ENCODE data around the gene FGFR1OP2. TPM values are rescaled to one million over a fixed set of nuclear protein-coding genes. Genes with fewer than 3 reads are reported as not detected.
A peak's percentile ranks its signal among the peaks of the same experiment; 100 is the strongest.

Gene FGFR1OP2
- total RNA-seq, 2 experiments from 2014 or later, result 42.4 to 45.0 TPM

DNA sequence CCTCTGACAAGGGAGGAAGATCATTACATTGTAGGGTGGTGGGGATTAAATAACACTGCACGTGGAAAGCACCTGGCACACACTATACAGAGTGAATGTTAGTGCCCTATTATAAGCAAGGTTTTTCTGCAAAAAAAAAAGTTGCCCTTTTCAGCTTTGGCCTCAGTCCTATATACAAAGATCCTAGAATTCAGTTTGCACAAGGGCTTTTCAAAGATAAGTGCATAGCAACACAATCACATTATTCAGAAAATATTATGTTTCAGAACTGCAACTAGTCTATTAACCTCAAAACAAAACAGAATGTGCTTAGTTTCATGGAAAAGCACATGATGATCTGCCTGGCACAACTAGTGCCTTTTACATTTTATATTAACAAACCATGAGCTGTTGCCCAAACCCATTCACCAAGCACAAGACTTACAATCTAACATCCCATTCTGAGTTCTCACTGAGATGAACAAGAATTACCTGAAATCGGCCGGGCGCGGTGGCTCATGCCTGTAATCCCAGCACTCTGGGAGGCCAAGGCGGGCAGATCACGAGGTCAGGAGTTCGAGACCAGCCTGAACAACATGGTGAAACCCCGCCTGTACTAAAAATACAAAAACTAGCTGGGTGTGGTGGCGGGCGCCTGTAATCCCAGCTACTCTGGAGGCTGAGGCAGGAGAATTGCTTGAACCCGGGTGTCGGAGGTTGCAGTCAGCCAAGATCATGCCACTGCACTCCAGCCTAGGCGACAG lies 74.1 kb downstream of the FGFR1OP2 start:
- H3K4me1 ChIP-seq (ENCODE audit: insufficient read depth, low read length, poor library complexity, severe bottlenecking), result peaks cover 73% of the 10 kb centered on the region
- H2AFZ ChIP-seq (ENCODE audit: low read length), result no peak overlapping the region
- CTCF ChIA-PET (ENCODE audit: unreplicated experiment), result interaction anchor here (0.9 to 1.0 kb wide), 2 partner anchors 8 to 178 kb away, joined by 3 read pairs; no protein-coding TSS in a partner anchor
- H3K4me3 ChIP-seq (ENCODE audit: low read depth, low read length, poor library complexity, severe bottlenecking), result peak overlapping the region; percentile 93
- POLR2A ChIA-PET, result interaction anchor here (0.6 to 3.0 kb wide), 13 partner anchors 10 to 1688 kb away, joined by 3 to 18 read pairs (median 3); partner anchors contain the start of gene FGFR1OP2
- DNase-seq (ENCODE audit: low spot score), result no peak
- H3K9me2 ChIP-seq (ENCODE audit: insufficient read depth, low read length), result no peaks in the 10 kb centered on the region
- peaks cover 51% of the 10 kb centered on the region; the same call in 1 of the 2 replicates for H3K79me2 ChIP-seq (ENCODE audit: insufficient read depth, low read depth, low read length)
- H4K20me1 ChIP-seq (ENCODE audit: insufficient read depth, low read length), result no peaks in the 10 kb centered on the region
- H3K4me2 ChIP-seq (ENCODE audit: low read length), result peak overlapping the region; percentile 97
- intact Hi-C loops (cut with micrococcal nuclease; ENCODE audit: unreplicated experiment), result loop anchor here (5.0 to 10.0 kb wide), 4 partner anchors 278 to 915 kb away; no protein-coding TSS in a partner anchor
- no TSS peak for BruUV-seq (replicated peaks)
- TF ChIP-seq EZH2phosphoT487 (IDR thresholded peaks at IDR 0.05; ENCODE audit: borderline replicate concordance, low read depth, low read length), result no peak
- TF ChIP-seq, protein P1, sequence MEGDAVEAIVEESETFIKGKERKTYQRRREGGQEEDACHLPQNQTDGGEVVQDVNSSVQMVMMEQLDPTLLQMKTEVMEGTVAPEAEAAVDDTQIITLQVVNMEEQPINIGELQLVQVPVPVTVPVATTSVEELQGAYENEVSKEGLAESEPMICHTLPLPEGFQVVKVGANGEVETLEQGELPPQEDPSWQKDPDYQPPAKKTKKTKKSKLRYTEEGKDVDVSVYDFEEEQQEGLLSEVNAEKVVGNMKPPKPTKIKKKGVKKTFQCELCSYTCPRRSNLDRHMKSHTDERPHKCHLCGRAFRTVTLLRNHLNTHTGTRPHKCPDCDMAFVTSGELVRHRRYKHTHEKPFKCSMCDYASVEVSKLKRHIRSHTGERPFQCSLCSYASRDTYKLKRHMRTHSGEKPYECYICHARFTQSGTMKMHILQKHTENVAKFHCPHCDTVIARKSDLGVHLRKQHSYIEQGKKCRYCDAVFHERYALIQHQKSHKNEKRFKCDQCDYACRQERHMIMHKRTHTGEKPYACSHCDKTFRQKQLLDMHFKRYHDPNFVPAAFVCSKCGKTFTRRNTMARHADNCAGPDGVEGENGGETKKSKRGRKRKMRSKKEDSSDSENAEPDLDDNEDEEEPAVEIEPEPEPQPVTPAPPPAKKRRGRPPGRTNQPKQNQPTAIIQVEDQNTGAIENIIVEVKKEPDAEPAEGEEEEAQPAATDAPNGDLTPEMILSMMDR (conservative IDR thresholded peaks at IDR 0.05; ENCODE audit: low read length), result no peak
- H3K27ac ChIP-seq (ENCODE audit: low read depth, low read length, poor library complexity, severe bottlenecking), result no peak overlapping the region
- H3K36me3 ChIP-seq (ENCODE audit: insufficient read depth, low read length), result no peaks in the 10 kb centered on the region
- no peaks in the 10 kb centered on the region for H3K9me3 ChIP-seq (ENCODE audit: low read length)

DNA sequence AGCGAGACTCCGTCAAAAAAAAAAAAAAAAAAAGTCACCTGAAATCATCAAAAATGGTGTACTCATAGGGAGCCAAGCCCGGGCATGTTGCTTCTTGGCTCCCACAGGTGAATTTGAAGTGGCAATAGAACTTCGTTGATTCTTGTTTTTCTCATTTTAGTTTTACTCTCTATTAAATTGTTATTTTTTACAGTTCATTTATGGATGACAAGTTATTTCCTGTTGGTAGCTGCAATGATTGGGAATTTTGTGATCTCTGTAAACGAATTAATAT lies 74.6 kb downstream of the FGFR1OP2 start:
- BruUV-seq (replicated peaks), result no TSS peak
- intact Hi-C loops (cut with micrococcal nuclease; ENCODE audit: unreplicated experiment), result loop anchor here (5.0 to 10.0 kb wide), 4 partner anchors 278 to 916 kb away; no protein-coding TSS in a partner anchor
- Histone ChIP-seq H4K20me1 (ENCODE audit: insufficient read depth, low read length) (no peaks in the 10 kb centered on the region), H3K9me3 (ENCODE audit: low read length) (no peaks in the 10 kb centered on the region), H3K27ac (ENCODE audit: low read depth, low read length, poor library complexity, severe bottlenecking) (no peak overlapping the region), H3K4me3 (ENCODE audit: low read depth, low read length, poor library complexity, severe bottlenecking) (peak overlapping the region; percentile 93), H2AFZ (ENCODE audit: low read length) (no peak overlapping the region; the same call in 1 of the 2 replicates), H3K4me2 (ENCODE audit: low read length) (peak overlapping the region; percentile 97), H3K79me2 (ENCODE audit: insufficient read depth, low read depth, low read length) (peaks cover 48% of the 10 kb centered on the region; the same call in 1 of the 2 replicates), H3K9me2 (ENCODE audit: insufficient read depth, low read length) (no peaks in the 10 kb centered on the region), H3K4me1 (ENCODE audit: insufficient read depth, low read length, poor library complexity, severe bottlenecking) (peaks cover 68% of the 10 kb centered on the region), H3K36me3 (ENCODE audit: insufficient read depth, low read length) (no peaks in the 10 kb centered on the region)
- no peak for TF ChIP-seq EZH2phosphoT487 (IDR thresholded peaks at IDR 0.05; ENCODE audit: borderline replicate concordance, low read depth, low read length)
- TF ChIP-seq, protein P1 (conservative IDR thresholded peaks at IDR 0.05; ENCODE audit: low read length), result no peak
- CTCF ChIA-PET (ENCODE audit: unreplicated experiment), result interaction anchor here (1.0 kb wide), 1 partner anchor 179 kb away, joined by 3 read pairs; no protein-coding TSS in a partner anchor
- POLR2A ChIA-PET, result interaction anchor here (0.7 to 2.3 kb wide), 14 partner anchors 8 to 1689 kb away, joined by 3 to 11 read pairs (median 4); partner anchors contain the start of genes FGFR1OP2 and MED21
- no peak for DNase-seq (ENCODE audit: low spot score)

Measured in OCI-LY7 (cell line).